OCI-LY1 (cell line): ENCODE data around the gene CEP85L.

Source experiments
- H2AFZ ChIP-seq: fragments of 200-600 bp; sonication (generic), shearing (Covaris generic); 2 replicates; pipeline ENCODE4 v1.6.0; 2014; ENCODE audit warnings: antibody characterized with exemption, mild to moderate bottlenecking, low read length
- H3F3A ChIP-seq: fragments of 200-600 bp; sonication (generic), shearing (Covaris generic); 2 replicates; pipeline ENCODE4 v1.6.0; 2014; ENCODE audit warnings: mild to moderate bottlenecking, antibody characterized with exemption, low read length, moderate library complexity; ENCODE audit not compliant: insufficient read depth
- H3K27ac ChIP-seq: fragments of 200-600 bp; sonication (generic); 2 replicates; pipeline ENCODE4 v1.5.1; 2014; ENCODE audit warnings: low read length, mixed run types, mild to moderate bottlenecking, low read depth; ENCODE audit not compliant: poor library complexity, severe bottlenecking
- H3K27me3 ChIP-seq: fragments of 200-600 bp; sonication (generic); 2 replicates; pipeline ENCODE4 v1.6.0; 2014; ENCODE audit warnings: antibody characterized with exemption, mild to moderate bottlenecking, low read length, moderate library complexity; ENCODE audit not compliant: insufficient read depth
- H3K36me3 ChIP-seq: fragments of 200-600 bp; sonication (generic); 2 replicates; pipeline ENCODE4 v1.6.1; 2014; ENCODE audit warnings: mild to moderate bottlenecking, antibody characterized with exemption, low read length, moderate library complexity, mixed read lengths; ENCODE audit not compliant: insufficient read depth
- H3K4me1 ChIP-seq: fragments of 200-600 bp; sonication (generic); 2 replicates; pipeline ENCODE4 v1.5.1; 2014; ENCODE audit warnings: mild to moderate bottlenecking, low read length, moderate library complexity; ENCODE audit not compliant: insufficient read depth, severe bottlenecking
- H3K4me2 ChIP-seq: fragments of 200-600 bp; sonication (generic), shearing (Covaris generic); 2 replicates; pipeline ENCODE4 v1.6.1; 2014; ENCODE audit warnings: low read length
- H3K4me3 ChIP-seq: fragments of 200-600 bp; sonication (generic); 2 replicates; pipeline ENCODE4 v1.5.1; 2014; ENCODE audit warnings: low read length, low read depth, mild to moderate bottlenecking, mixed read lengths; ENCODE audit not compliant: poor library complexity, severe bottlenecking
- H3K79me2 ChIP-seq: fragments of 200-600 bp; shearing (Covaris generic); 2 replicates; pipeline ENCODE4 v1.6.1; 2016; ENCODE audit warnings: mixed run types, low read length, mixed read lengths; ENCODE audit not compliant: insufficient read depth
- H3K9ac ChIP-seq: fragments of 200-600 bp; sonication (generic), shearing (Covaris generic); 2 replicates; pipeline ENCODE4 v1.6.1; 2014; ENCODE audit warnings: mild to moderate bottlenecking, low read length, mixed read lengths
- H3K9me2 ChIP-seq: fragments of 200-600 bp; sonication (generic), shearing (Covaris generic); 2 replicates; pipeline ENCODE4 v1.6.1; 2014; ENCODE audit warnings: low read depth, mild to moderate bottlenecking, low read length, mixed read lengths
- H3K9me3 ChIP-seq: fragments of 200-600 bp; shearing (Covaris generic); 2 replicates; pipeline ENCODE4 v1.6.1; 2014; ENCODE audit warnings: low read length, mixed read lengths
- H4K20me1 ChIP-seq: fragments of 200-600 bp; sonication (generic), shearing (Covaris generic); 2 replicates; pipeline ENCODE4 v1.6.0; 2016; ENCODE audit warnings: mild to moderate bottlenecking, low read length; ENCODE audit not compliant: insufficient read depth
- CTCF ChIP-seq: fragments of 200-600 bp; sonication (generic), shearing (Covaris generic); IDR thresholded peaks from 2 replicates; pipeline ENCODE4 v1.5.1; 2017; ENCODE audit warnings: mild to moderate bottlenecking, antibody characterized with exemption, low read length, moderate library complexity, mixed read lengths
- EZH2 ChIP-seq: fragments of 200-600 bp; sonication (generic), shearing (Covaris generic); IDR thresholded peaks from 2 replicates; pipeline ENCODE4 v1.8.0; 2017; ENCODE audit warnings: borderline replicate concordance, mixed run types, mild to moderate bottlenecking, antibody characterized with exemption, low read length, moderate library complexity, mixed read lengths

Gene CEP85L

GRCh38 chr6:118419448-118420394 is 231.7 kb downstream of the CEP85L start:
- Histone ChIP-seq H3F3A (no peaks in the 10 kb centered on the region), H3K79me2 (no peaks in the 10 kb centered on the region), H3K36me3 (no peaks in the 10 kb centered on the region), H3K27me3 (no peaks in the 10 kb centered on the region), H3K9me3 (no peaks in the 10 kb centered on the region), H3K4me1 (no peaks in the 10 kb centered on the region), H2AFZ (no peak overlapping the region), H3K27ac (no peak overlapping the region), H3K4me2 (no peak overlapping the region), H4K20me1 (no peaks in the 10 kb centered on the region), H3K4me3 (no peak overlapping the region), H3K9ac (no peak overlapping the region), H3K9me2 (no peaks in the 10 kb centered on the region)
- TF ChIP-seq EZH2 (no peak), CTCF (no peak)
